ENCODE data around the gene ZDHHC1. TPM values are rescaled to one million over a fixed set of nuclear protein-coding genes. Genes with fewer than 3 reads are reported as not detected.
A peak's percentile ranks its signal among the peaks of the same experiment; 100 is the strongest.

Gene ZDHHC1
- polyA plus RNA-seq, 3 donors, result 3.3 to 14.2 (median 6.0) TPM

DNA sequence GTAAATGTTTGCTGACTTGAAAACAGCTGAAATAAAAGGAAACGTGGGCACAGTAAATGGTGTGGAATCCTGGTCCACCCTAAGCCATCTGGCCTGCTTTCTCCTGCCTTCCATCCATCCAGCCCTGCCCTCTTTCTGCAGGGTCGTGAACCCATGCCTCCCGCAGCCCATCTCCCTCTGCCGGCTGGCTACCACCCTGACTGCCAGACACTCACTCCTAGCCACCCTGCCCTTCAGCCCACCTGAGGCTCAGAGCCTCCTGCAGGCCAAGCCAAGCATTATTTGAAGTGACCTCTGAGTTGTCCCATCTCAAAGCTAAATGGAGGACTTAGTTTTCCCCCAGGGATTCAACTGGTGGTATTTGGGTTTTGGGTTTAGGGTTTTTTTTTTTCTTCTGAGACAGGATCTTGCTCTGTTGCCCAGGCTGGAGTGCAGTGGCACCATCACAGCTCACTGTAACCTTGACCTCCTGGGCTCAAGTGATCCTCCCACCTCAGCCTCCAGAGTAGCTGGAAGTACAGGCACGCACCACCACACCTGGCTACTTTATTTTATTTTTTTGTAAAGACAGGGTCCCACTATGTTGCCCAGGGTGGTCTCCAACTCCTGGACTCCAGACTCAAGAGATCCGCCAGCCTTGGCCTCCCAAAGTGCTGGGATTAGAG, 8.4 kb downstream of the ZDHHC1 start:
- no peak overlapping the region for H2AFZ ChIP-seq (ENCODE audit: insufficient read depth, low read depth, low read length, poor library complexity, severe bottlenecking)
- H3K4me3 ChIP-seq (replicated peaks in 1 of 3; ENCODE audit: low read depth in 2 of 3, low read length in 3 of 3), result no peak overlapping the region
- Mint-ChIP-seq H3K9me3 (no peaks in the 10 kb centered on the region), H3K27ac (peak overlapping the region in 1 of 7 donors; percentile 3), H3K27me3 (ENCODE audit: low read depth in 3 of 3) (peaks cover 0 to 9% (median 0%) of the 10 kb centered on the region in 3 donors), H3K4me1 (peaks cover 14% of the 10 kb centered on the region), H3K4me3 (no peak overlapping the region), H3K36me3 (no peaks in the 10 kb centered on the region)
- H3K9me3 ChIP-seq (replicated peaks in 1 of 2; ENCODE audit: control insufficient read depth in 1 of 2, insufficient read depth in 1 of 2, low read length in 2 of 2), result no peaks in the 10 kb centered on the region
- 96% methylated on average over 5 of the region's 6 CpGs for WGBS (ENCODE audit: insufficient coverage)
- no peak overlapping the region for H3K27ac ChIP-seq (ENCODE audit: low read depth in 1 of 2, low read length in 2 of 2)
- no peak for DNase-seq
- intact Hi-C loops (cut with micrococcal nuclease), result loop anchor here in 1 of 2 donors (10.0 kb wide), 1 partner anchor 53 kb away; no protein-coding TSS in a partner anchor
- no peaks in the 10 kb centered on the region for H3K27me3 ChIP-seq (ENCODE audit: control insufficient read depth in 2 of 2, insufficient read depth in 2 of 2, low read length in 2 of 2)
- H3K36me3 ChIP-seq (replicated peaks in 1 of 2; ENCODE audit: control insufficient read depth in 1 of 2, insufficient read depth in 2 of 2, low read length in 2 of 2), result no peaks in the 10 kb centered on the region
- H3K4me1 ChIP-seq (ENCODE audit: control insufficient read depth in 1 of 2, insufficient read depth in 2 of 2, low read length in 2 of 2), result peaks cover 10 to 12% of the 10 kb centered on the region in 2 donors
- H3K4me2 ChIP-seq (replicated peaks; ENCODE audit: extremely low read depth, low read length, poor library complexity, severe bottlenecking), result no peak overlapping the region
- no peaks in the 10 kb centered on the region for H4K20me1 ChIP-seq (ENCODE audit: insufficient read depth, low read length)
- no peaks in the 10 kb centered on the region for H3K79me2 ChIP-seq (ENCODE audit: insufficient read depth, low read length)
- TF ChIP-seq, protein P1, sequence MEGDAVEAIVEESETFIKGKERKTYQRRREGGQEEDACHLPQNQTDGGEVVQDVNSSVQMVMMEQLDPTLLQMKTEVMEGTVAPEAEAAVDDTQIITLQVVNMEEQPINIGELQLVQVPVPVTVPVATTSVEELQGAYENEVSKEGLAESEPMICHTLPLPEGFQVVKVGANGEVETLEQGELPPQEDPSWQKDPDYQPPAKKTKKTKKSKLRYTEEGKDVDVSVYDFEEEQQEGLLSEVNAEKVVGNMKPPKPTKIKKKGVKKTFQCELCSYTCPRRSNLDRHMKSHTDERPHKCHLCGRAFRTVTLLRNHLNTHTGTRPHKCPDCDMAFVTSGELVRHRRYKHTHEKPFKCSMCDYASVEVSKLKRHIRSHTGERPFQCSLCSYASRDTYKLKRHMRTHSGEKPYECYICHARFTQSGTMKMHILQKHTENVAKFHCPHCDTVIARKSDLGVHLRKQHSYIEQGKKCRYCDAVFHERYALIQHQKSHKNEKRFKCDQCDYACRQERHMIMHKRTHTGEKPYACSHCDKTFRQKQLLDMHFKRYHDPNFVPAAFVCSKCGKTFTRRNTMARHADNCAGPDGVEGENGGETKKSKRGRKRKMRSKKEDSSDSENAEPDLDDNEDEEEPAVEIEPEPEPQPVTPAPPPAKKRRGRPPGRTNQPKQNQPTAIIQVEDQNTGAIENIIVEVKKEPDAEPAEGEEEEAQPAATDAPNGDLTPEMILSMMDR (IDR thresholded peaks at IDR 0.05), result no peak
- no peak overlapping the region for H3K9ac ChIP-seq (ENCODE audit: insufficient read depth, low read length, poor library complexity, severe bottlenecking)

DNA sequence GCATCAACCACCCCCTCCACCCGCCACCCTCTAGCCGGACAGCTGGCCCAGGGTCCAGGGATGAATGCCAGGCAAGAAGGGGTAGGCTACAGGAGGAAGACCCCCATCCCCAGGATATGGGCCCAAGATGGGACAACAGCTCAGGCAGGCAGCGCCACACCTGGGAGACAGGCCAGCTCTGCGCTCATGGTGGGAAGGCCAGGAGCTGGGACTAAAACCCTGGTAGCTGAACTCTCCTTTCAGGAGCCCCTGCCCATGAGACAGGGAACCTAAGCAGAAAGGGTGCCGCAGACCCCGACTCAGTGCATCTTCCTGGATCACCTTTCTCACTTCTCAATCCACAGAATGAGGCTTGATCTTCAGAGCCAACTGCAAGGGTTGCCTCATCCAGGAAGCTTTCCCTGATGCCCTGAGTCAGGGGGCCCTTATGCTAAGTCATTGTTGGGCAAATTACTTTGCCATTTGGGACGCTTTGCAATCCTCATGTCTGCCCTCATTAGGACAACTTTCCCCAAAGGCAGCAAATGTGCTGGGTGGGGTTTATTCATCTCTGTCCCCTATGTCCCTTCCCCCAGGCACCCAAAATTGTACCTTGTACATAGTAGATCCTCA, 9.0 kb downstream of the ZDHHC1 start:
- 88% methylated on average over 6 of the region's 7 CpGs for WGBS (ENCODE audit: insufficient coverage)
- Histone ChIP-seq H3K9ac (ENCODE audit: insufficient read depth, low read length, poor library complexity, severe bottlenecking) (no peak overlapping the region), H3K4me3 (replicated peaks in 1 of 3; ENCODE audit: low read depth in 2 of 3, low read length in 3 of 3) (no peak overlapping the region), H4K20me1 (ENCODE audit: insufficient read depth, low read length) (no peaks in the 10 kb centered on the region), H3K9me3 (replicated peaks in 1 of 2; ENCODE audit: control insufficient read depth in 1 of 2, insufficient read depth in 1 of 2, low read length in 2 of 2) (no peaks in the 10 kb centered on the region), H3K4me1 (ENCODE audit: control insufficient read depth in 1 of 2, insufficient read depth in 2 of 2, low read length in 2 of 2) (peaks cover 10 to 12% of the 10 kb centered on the region in 2 donors), H3K27ac (ENCODE audit: low read depth in 1 of 2, low read length in 2 of 2) (no peak overlapping the region), H3K79me2 (ENCODE audit: insufficient read depth, low read length) (no peaks in the 10 kb centered on the region), H3K4me2 (replicated peaks; ENCODE audit: extremely low read depth, low read length, poor library complexity, severe bottlenecking) (no peak overlapping the region), H3K36me3 (replicated peaks in 1 of 2; ENCODE audit: control insufficient read depth in 1 of 2, insufficient read depth in 2 of 2, low read length in 2 of 2) (no peaks in the 10 kb centered on the region), H3K27me3 (ENCODE audit: control insufficient read depth in 2 of 2, insufficient read depth in 2 of 2, low read length in 2 of 2) (no peaks in the 10 kb centered on the region), H2AFZ (ENCODE audit: insufficient read depth, low read depth, low read length, poor library complexity, severe bottlenecking) (no peak overlapping the region)
- Mint-ChIP-seq H3K4me3 (no peak overlapping the region), H3K27ac (peak overlapping the region in 1 of 7 donors; percentile 3), H3K4me1 (peaks cover 12% of the 10 kb centered on the region), H3K27me3 (ENCODE audit: low read depth in 3 of 3) (peaks cover 0 to 8% (median 2%) of the 10 kb centered on the region in 3 donors), H3K9me3 (no peaks in the 10 kb centered on the region), H3K36me3 (no peaks in the 10 kb centered on the region)
- peak in 2 of 3 donors; percentile 32 to 56 for DNase-seq
- intact Hi-C loops (cut with micrococcal nuclease), result loop anchor here in 1 of 2 donors (10.0 kb wide), 1 partner anchor 52 kb away; no protein-coding TSS in a partner anchor
- TF ChIP-seq, protein P1 (IDR thresholded peaks at IDR 0.05), result no peak
